H7 (cell line): ENCODE results near the gene IL21R. TPM values are rescaled to one million over a fixed set of nuclear protein-coding genes. Genes with fewer than 3 reads are reported as not detected.
A peak's percentile ranks its signal among the peaks of the same experiment; 100 is the strongest.
"Not testable (repeated sequence)": the region's sequence is repeated elsewhere in the genome, so short reads cannot be mapped to it uniquely, and the experiment has no call there.

Experiments used
- DNase-seq: peaks from one replicate; pipeline ENCODE4 v3.0.0; 2012
- H3K27me3 ChIP-seq: 2 replicates; pipeline ENCODE4 v1.6.0; 2011; ENCODE audit warnings: mild to moderate bottlenecking, low read length; ENCODE audit not compliant: control insufficient read depth, insufficient read depth
- H3K36me3 ChIP-seq: replicated peaks from 2 replicates; pipeline ENCODE4 v1.5.1; 2011; ENCODE audit warnings: low read length; ENCODE audit not compliant: control insufficient read depth, insufficient read depth
- H3K4me3 ChIP-seq: 2 replicates; pipeline ENCODE4 v1.5.1; 2011; ENCODE audit warnings: low read depth, mild to moderate bottlenecking, control low read depth, low read length, moderate library complexity; ENCODE audit not compliant: insufficient read depth
- total RNA-seq: library from RNA; depleted of rRNA; stranded (reverse); fragments of >200 nt; shearing (Covaris generic); gene quantifications from 2 replicates; pipeline ENCODE4 v1.2.3, GENCODE V29; 2014

Gene IL21R
- total RNA-seq, 1 experiment from 2014 or later, result 0.73 TPM

DNA sequence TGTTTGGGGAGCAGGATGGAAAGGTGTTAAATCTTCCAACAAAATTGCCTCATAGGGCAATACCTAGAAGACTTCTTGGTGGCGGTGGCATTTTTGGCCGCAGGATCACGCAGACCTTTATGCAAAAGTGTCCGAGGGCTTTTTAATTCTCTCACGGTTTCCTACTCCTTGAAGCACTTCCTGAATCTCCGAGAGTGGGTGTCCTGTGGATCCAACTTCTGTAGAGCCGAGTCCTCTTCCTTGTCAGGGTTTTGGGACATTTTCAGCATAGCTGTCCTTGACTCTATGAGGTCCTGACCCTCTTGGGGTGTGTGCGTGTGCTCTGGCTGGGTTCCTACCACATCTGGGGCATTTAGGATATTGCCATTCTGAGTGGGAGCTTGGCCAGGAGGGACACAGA lies 31.7 kb downstream of the IL21R start:
- no peaks in the 10 kb centered on the region for H3K36me3 ChIP-seq
- no peak for DNase-seq
- H3K27me3 ChIP-seq, result no peaks in the 10 kb centered on the region
- H3K4me3 ChIP-seq, result no peak overlapping the region

DNA sequence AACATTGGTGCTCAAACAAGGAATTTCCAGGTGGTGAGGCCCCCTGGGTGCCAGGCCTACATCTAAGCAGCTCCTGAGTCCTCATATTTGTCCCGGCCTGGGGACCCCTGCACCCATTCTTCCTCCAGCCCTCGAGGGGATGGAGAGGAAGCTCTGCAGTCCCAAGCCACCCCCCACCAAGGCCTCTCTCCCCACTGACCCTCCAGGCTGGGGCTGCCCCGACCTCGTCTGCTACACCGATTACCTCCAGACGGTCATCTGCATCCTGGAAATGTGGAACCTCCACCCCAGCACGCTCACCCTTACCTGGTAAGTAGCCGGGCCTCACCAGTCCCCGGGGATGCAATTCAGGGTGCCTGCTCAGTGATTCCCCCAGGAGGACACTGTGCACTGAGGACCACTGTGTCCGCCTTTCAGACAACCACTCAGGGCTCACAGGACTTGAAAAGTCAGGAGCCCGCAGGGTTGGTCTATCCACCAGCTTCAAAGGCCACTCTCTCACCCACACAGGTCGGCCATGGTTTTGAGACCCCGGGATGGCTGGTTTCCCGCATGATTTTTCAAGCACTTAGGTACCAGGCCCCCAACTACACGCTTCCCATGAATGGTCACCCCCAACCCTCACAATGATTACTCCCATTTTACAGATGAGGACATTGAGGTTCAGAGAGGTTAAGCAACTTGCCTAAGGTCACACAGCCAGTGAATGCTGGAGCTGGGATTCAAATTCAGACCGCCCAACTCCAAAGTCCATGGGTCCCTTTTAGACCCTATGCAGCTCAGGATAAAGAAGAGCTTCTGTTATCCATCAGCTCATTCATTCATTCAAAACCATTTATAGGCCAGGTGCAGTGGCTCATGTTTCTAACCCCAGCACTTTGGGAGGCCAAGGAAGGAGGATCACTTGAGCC lies 32.4 kb downstream of the IL21R start:
- no peak overlapping the region for H3K4me3 ChIP-seq
- H3K36me3 ChIP-seq, result no peaks in the 10 kb centered on the region
- H3K27me3 ChIP-seq, result no peaks in the 10 kb centered on the region
- no peak for DNase-seq

DNA sequence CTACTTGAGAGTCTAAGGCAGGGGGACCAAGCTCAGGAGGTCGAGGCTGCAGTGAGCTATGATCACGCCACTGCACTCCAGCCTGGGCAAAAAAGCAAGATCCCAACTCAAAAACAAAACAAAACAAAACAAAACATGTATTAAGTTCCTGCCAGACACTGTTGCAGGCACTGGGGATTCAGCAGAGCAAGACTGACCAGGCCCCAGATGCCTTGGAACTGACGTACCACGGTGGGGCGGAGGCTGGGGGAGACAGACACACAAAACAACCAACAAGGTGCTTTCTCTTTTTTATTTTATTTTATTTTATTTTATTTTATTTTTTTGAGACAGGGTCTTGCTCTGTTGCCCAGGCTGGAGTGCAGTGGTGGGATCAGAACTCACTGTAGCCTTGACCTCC lies 33.2 kb downstream of the IL21R start:
- not testable (repeated sequence) for H3K4me3 ChIP-seq, H3K36me3 ChIP-seq, H3K27me3 ChIP-seq, DNase-seq

DNA sequence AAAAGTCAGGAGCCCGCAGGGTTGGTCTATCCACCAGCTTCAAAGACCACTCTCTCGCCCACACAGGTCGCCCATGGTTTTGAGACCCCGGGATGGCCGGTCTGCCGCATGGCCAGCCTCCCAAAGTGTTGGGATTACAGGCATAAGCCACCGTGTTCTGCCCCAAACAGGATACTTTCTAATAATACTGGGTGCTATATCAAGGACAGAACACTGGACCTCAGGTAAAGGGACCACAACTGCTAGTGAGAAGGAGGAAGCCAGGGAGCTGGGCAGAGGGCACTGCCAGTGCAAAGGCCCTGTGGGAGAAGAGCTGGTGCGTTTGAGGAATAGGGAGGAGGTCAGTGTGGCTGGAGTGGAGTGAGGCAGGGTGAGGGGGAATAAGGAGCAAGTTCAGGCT lies 34.1 kb downstream of the IL21R start:
- Histone ChIP-seq H3K27me3 (no peaks in the 10 kb centered on the region), H3K36me3 (no peaks in the 10 kb centered on the region), H3K4me3 (no peak overlapping the region)
- DNase-seq, result no peak

DNA sequence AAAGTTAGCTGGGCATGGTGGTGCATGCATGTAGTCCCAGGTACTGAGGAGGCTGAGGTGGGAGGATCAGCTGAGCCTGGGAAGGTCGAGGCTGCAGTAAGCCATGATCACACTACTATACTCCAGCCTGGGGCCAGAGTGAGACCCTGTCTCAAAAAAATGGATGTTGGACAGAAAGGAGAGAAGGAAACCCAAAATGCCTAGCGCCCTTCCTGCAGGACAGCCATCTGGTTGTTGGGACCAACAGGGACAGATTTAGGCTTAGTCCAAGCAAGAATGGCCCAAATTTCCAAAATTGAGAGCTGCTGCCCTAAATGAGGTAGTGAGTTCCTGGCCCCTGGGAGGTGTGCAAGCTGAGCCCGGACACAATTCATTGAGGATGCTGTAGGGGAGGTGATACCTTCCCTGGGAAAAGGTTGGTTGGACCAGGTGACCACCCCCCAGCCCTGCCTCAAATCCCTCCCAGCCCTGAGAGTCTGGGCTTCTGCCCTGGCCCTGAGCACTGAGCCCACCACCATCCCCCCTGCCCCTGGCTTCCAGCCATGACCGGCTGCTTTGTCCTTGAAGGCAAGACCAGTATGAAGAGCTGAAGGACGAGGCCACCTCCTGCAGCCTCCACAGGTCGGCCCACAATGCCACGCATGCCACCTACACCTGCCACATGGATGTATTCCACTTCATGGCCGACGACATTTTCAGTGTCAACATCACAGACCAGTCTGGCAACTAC lies 35.1 kb downstream of the IL21R start:
- Histone ChIP-seq H3K4me3 (no peak overlapping the region), H3K27me3 (no peaks in the 10 kb centered on the region), H3K36me3 (no peaks in the 10 kb centered on the region)
- no peak for DNase-seq

DNA sequence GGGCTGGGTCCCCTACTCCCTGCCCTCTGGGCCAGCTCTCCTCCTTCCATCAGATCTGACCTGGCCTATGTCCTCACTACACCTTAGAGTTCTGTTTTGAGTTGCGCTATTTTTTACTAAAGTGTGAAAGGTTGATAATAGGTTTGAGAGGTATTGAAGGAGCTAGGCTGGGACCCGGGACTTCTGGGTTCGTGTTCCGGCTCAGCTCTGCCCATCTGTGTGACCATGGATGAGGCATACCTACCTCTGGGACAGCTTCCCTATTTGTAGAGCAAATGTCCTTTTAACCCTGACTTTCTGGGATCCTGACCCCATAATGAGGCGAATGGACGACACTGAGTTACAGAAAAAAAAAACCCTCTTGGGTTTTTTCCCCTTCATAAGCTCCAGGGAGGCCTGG lies 36.0 kb downstream of the IL21R start:
- no peaks in the 10 kb centered on the region for H3K36me3 ChIP-seq
- no peaks in the 10 kb centered on the region for H3K27me3 ChIP-seq
- H3K4me3 ChIP-seq, result no peak overlapping the region
- DNase-seq, result no peak

DNA sequence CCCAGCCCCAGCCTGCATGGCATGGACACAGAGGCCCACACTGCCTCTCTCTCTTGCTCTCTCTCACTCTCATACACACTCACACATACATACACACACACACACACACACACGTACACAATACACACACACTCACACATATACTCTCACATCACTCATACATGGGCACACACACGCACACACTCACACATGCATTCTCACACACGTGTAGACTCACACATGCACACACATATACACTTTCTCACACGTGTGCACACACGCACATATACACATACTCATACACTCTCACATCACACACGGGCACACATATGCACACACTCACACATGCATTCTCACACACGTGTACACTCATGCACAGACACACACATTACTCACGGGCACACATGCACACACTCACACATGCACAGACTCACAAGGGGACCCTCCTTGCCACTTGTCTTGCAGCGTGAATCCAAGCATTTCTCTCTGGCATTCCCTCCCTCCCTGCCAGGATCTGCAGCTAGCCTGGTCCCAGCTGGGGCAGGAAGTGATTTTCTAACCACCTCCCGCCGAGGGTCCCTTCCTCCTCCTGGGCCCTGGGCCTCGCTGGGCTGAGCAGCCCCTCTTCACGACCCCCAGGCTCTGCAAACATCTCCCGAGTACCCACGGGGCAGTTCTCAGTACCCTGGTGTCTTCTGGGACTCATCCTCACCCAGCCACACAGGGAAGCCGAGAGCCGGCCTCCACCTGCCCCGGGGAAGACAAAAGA lies 37.5 kb downstream of the IL21R start:
- DNase-seq, result peak; percentile 48
- Histone ChIP-seq H3K4me3 (no peak overlapping the region), H3K36me3 (no peaks in the 10 kb centered on the region), H3K27me3 (no peaks in the 10 kb centered on the region)

DNA sequence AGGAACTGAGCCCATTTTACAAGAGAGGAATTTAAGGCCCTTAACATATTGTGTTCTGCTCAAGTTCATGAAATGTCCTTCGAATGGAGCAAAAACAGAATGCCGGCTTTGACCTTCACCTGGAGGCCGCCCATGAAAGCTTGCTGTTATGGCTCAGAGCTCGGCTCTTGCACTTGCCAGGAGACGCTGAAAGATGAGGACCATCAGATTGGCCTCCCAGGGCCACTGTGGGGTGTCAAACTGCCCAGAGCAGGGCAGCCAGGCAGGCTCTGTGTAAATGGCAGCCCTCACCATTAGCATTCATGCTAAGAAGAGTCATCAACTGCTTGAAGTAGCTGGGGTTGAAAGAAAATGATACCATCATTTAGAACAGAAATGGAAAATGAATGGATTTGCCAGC lies 39.3 kb downstream of the IL21R start:
- Histone ChIP-seq H3K36me3 (no peaks in the 10 kb centered on the region), H3K4me3 (no peak overlapping the region), H3K27me3 (no peaks in the 10 kb centered on the region)
- DNase-seq, result no peak

DNA sequence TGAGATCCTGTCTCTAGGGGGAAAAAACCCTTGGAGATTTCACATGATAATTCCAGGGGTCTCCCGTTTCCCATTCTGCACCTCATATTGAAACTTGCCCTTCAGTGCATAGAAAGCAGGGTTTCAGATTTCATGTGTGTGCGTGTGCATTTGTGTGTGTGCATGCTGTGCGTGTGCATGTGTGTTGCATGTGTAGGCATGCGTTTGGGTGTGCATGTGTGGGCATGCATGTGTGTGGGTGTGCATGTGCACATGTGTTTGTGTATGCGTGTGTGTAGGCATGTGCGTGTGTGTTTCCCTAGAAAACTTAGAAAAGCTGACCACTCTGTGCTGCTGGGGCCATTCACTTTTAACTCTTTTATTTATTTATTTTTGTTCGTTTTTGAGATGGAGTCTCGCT lies 40.0 kb downstream of the IL21R start:
- Histone ChIP-seq H3K36me3 (no peaks in the 10 kb centered on the region), H3K4me3 (no peak overlapping the region), H3K27me3 (no peaks in the 10 kb centered on the region)
- no peak for DNase-seq

DNA sequence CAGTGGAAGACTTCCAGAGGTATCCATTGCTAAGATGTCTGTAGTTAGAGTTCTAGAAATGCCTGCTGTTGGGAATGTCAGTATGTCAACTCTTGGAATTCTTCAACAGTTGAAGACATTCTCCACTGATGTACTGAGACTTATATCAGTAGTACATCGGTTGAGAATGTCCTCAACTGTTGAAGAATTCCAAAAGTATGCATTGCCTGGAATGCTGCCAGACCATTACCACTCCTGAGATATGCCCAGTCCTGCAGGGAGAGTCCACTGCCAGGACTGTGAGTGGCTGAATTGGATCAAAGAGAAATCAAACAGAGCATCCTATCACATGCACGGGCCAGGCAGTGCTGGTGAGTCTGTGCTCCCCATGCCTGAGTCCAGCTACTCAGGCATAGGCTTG lies 42.0 kb downstream of the IL21R start:
- Histone ChIP-seq H3K27me3 (no peaks in the 10 kb centered on the region), H3K36me3 (no peaks in the 10 kb centered on the region), H3K4me3 (no peak overlapping the region)
- DNase-seq, result no peak

DNA sequence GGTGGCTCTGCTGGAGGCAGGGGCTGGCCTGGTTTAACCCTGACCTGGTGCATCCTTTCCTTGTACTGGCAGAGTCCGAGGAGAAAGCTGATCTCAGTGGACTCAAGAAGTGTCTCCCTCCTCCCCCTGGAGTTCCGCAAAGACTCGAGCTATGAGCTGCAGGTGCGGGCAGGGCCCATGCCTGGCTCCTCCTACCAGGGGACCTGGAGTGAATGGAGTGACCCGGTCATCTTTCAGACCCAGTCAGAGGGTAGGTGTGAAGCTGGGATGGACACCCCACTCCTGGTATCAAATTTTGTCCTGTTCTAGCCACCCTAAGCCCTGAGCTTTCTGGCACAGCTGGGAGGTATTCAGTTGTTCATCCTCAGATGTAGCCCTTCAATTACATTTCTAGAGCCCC lies 42.5 kb downstream of the IL21R start:
- no peak for DNase-seq
- Histone ChIP-seq H3K4me3 (no peak overlapping the region), H3K36me3 (no peaks in the 10 kb centered on the region), H3K27me3 (no peaks in the 10 kb centered on the region)

DNA sequence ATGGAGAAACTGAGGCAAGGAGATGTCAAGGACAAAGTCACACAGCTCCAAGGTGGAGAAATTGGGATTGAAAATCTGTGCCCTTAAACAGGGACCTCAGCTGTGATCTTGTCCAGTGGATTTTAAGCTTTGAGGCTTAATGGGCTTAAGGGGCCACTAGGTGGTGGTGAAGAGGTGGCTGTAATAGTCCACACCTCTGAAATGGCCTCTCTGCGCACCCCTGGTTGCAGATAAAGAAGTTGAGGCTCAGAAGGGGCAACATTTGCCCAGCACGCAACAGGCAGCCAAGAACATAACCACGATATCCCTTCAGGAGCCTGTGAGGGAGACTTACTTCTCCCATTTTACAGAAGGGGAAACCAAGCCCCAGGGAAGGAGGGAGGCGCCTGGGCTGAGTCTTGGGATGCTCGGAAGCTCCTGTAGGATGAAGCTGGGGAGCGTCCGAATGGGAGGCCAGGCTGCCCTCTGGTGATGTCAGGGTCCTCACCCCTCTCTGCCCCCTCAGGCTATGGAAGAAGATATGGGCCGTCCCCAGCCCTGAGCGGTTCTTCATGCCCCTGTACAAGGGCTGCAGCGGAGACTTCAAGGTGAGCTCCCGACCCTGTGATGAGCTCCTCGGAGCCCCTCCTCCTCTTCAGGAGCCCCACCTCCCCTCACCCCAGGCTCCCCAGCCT lies 43.7 kb downstream of the IL21R start:
- Histone ChIP-seq H3K27me3 (no peaks in the 10 kb centered on the region), H3K4me3 (no peak overlapping the region)
- DNase-seq, result no peak

DNA sequence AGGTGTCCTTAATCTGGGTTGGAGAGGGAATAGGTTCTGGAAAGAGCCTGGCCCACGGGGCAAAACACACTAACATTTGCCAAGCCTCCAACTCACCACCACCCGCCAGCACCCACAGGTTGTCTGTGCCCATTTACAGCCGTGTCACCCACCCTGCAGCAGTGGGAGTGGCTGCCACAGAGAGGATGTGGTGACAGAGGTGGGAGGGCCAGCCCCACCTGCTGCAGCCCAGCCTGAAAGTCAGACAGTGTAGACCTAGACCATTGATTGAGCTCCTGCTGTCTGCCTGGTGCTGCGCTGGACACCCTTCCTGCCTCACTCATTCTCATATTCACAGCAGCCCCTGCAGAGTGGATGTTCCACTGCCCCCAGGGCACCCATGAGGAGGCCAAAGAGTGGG lies 44.7 kb downstream of the IL21R start:
- Histone ChIP-seq H3K36me3 (no peaks in the 10 kb centered on the region), H3K4me3 (no peak overlapping the region), H3K27me3 (no peaks in the 10 kb centered on the region)
- no peak for DNase-seq

More for the DNA sequence above, 43.7 kb downstream of the IL21R start:
- no peaks in the 10 kb centered on the region for H3K36me3 ChIP-seq

DNA sequence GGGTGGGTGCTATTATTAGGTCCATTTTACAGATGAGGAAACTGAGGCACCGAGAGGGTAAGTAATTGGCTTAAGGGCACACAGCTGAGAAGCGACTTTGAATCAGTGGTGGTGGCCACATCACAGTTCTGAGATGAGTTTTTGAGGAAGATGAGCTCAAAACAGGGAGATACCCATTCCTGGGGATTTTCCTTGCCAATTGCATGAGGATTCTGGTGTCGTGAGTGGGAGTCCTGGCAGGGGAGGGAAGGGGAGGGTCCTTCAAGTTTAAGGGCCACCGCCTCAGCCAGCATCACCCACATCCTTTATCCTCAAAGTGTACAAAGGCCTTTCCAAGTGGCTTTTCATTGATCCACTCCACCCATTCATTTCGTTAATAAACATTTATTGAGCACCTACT lies 45.3 kb downstream of the IL21R start:
- DNase-seq, result no peak
- no peaks in the 10 kb centered on the region for H3K36me3 ChIP-seq
- no peak overlapping the region for H3K4me3 ChIP-seq
- no peaks in the 10 kb centered on the region for H3K27me3 ChIP-seq
